ENCODE measurements around the gene TCF19.
A peak's percentile ranks its signal among the peaks of the same experiment; 100 is the strongest.

TCF19 gene

GRCh38 chr6:31113861-31114540 is 44.4 kb upstream of the TCF19 start:
- no peak for TF ChIP-seq REST (IDR thresholded peaks at IDR 0.05; ENCODE audit: insufficient read depth in 1 of 2, low read depth in 2 of 2, low read length in 2 of 2)
- TF ChIP-seq SIN3A (IDR thresholded peaks at IDR 0.05; ENCODE audit: borderline replicate concordance, insufficient read depth, low read length), result no peak
- TF ChIP-seq POLR2AphosphoS5 (IDR thresholded peaks at IDR 0.05; ENCODE audit: low read depth, low read length), result no peak; the same call in 1 of the 2 replicates
- TF ChIP-seq FOXP2 (optimal IDR thresholded peaks at IDR 0.05; ENCODE audit: borderline replicate concordance, extremely low read depth, extremely low read length, insufficient read depth), result no peak
- no peak for TF ChIP-seq TAF1 (IDR thresholded peaks at IDR 0.05; ENCODE audit: borderline replicate concordance, insufficient read depth, low read length)

- TF ChIP-seq POLR2AphosphoS5 (IDR thresholded peaks at IDR 0.05; ENCODE audit: low read depth, low read length), result no peak
- TF ChIP-seq REST (IDR thresholded peaks at IDR 0.05; ENCODE audit: insufficient read depth in 1 of 2, low read depth in 2 of 2, low read length in 2 of 2), result no peak
- no peak for TF ChIP-seq FOXP2 (optimal IDR thresholded peaks at IDR 0.05; ENCODE audit: borderline replicate concordance, extremely low read depth, extremely low read length, insufficient read depth)
- 0 out of 2 replicates have a peak, but pooled peaks have one; percentile 8 for TF ChIP-seq SIN3A (IDR thresholded peaks at IDR 0.05; ENCODE audit: borderline replicate concordance, insufficient read depth, low read length)
- no peak for TF ChIP-seq TAF1 (IDR thresholded peaks at IDR 0.05; ENCODE audit: borderline replicate concordance, insufficient read depth, low read length)
Observed at GRCh38 chr6:31114541-31114878, 43.9 kb upstream of the TCF19 start, which contains the start of gene PSORS1C1. Gene PSORS1C1, plus strand, starts transcription at chr6:31114800. Its CDS starts 14,833 bp downstream, at chr6:31129633.

- TF ChIP-seq SIN3A (IDR thresholded peaks at IDR 0.05; ENCODE audit: borderline replicate concordance, insufficient read depth, low read length) (no peak), FOXP2 (optimal IDR thresholded peaks at IDR 0.05; ENCODE audit: borderline replicate concordance, extremely low read depth, extremely low read length, insufficient read depth) (no peak), TAF1 (IDR thresholded peaks at IDR 0.05; ENCODE audit: borderline replicate concordance, insufficient read depth, low read length) (no peak), POLR2AphosphoS5 (IDR thresholded peaks at IDR 0.05; ENCODE audit: low read depth, low read length) (no peak), REST (IDR thresholded peaks at IDR 0.05; ENCODE audit: insufficient read depth in 1 of 2, low read depth in 2 of 2, low read length in 2 of 2) (no peak)
Observed at GRCh38 chr6:31114970-31115849, 43.2 kb upstream of the TCF19 start.

GRCh38 chr6:31115941-31116560 is 42.3 kb upstream of the TCF19 start:
- no peak for TF ChIP-seq SIN3A (IDR thresholded peaks at IDR 0.05; ENCODE audit: borderline replicate concordance, insufficient read depth, low read length)
- TF ChIP-seq POLR2AphosphoS5 (IDR thresholded peaks at IDR 0.05; ENCODE audit: low read depth, low read length), result no peak
- no peak for TF ChIP-seq TAF1 (IDR thresholded peaks at IDR 0.05; ENCODE audit: borderline replicate concordance, insufficient read depth, low read length)
- no peak for TF ChIP-seq FOXP2 (optimal IDR thresholded peaks at IDR 0.05; ENCODE audit: borderline replicate concordance, extremely low read depth, extremely low read length, insufficient read depth)
- TF ChIP-seq REST (IDR thresholded peaks at IDR 0.05; ENCODE audit: insufficient read depth in 1 of 2, low read depth in 2 of 2, low read length in 2 of 2), result no peak
